ENCODE data around the gene C8A.

Gene C8A

GRCh38 chr1:56854521-56855099, at the start of gene C8A:
TSS of gene C8A (plus strand) at chr1:56854797. CDS start at chr1:56854902, 105 bp downstream.
- FAIRE-seq, result no peak

- FAIRE-seq, result no peak
Observed at GRCh38 chr1:56806804-56807203, 47.8 kb upstream of the C8A start.

GRCh38 chr1:56808410-56808809, 46.2 kb upstream of the C8A start:
- FAIRE-seq, result no peak

GRCh38 chr1:56811331-56811730, 43.3 kb upstream of the C8A start:
- no peak for FAIRE-seq

GRCh38 chr1:56814205-56814604, 40.4 kb upstream of the C8A start:
- no peak for FAIRE-seq

- FAIRE-seq, result no peak
Observed at GRCh38 chr1:56816264-56816663, 38.3 kb upstream of the C8A start.

- no peak for FAIRE-seq
Observed at GRCh38 chr1:56816909-56817308, 37.7 kb upstream of the C8A start.

- FAIRE-seq, result no peak
Observed at GRCh38 chr1:56817716-56818463, 36.7 kb upstream of the C8A start.

GRCh38 chr1:56819387-56819899, 35.2 kb upstream of the C8A start, which contains the start of gene FYB2:
TSS of gene FYB2 (minus strand) at chr1:56819404. CDS start at chr1:56819290, 114 bp downstream.
- FAIRE-seq, result no peak

- no peak for FAIRE-seq
Observed at GRCh38 chr1:56820755-56821461, 33.7 kb upstream of the C8A start.

GRCh38 chr1:56821462-56821797, 33.2 kb upstream of the C8A start:
- no peak for FAIRE-seq

- FAIRE-seq, result no peak
Observed at GRCh38 chr1:56824271-56824670, 30.3 kb upstream of the C8A start.

GRCh38 chr1:56824938-56825337, 29.7 kb upstream of the C8A start:
- FAIRE-seq, result no peak

GRCh38 chr1:56825436-56825835, 29.2 kb upstream of the C8A start:
- no peak for FAIRE-seq

- FAIRE-seq, result no peak
Observed at GRCh38 chr1:56827711-56828110, 26.9 kb upstream of the C8A start.

GRCh38 chr1:56830052-56830451, 24.5 kb upstream of the C8A start:
- FAIRE-seq, result no peak

GRCh38 chr1:56831871-56832693, 22.5 kb upstream of the C8A start:
- FAIRE-seq, result peak; percentile 95

GRCh38 chr1:56833088-56833487, 21.5 kb upstream of the C8A start:
- no peak for FAIRE-seq

GRCh38 chr1:56834137-56834900, 20.3 kb upstream of the C8A start:
- no peak for FAIRE-seq

GRCh38 chr1:56835657-56836056, 18.9 kb upstream of the C8A start:
- no peak for FAIRE-seq

- FAIRE-seq, result no peak
Observed at GRCh38 chr1:56836359-56836758, 18.2 kb upstream of the C8A start.

Data from endometrium (tissue), 2 donors.